Right atrium auricular region (tissue), 2 donors: Measurements from ENCODE around the gene DUSP1. TPM values are rescaled to one million over a fixed set of nuclear protein-coding genes. Genes with fewer than 3 reads are reported as not detected.

Experiments
- DNase-seq: peaks from one replicate; pipeline ENCODE4 v3.0.0-alpha.2; 2019; ENCODE audit warnings: low spot score
- H3K27ac ChIP-seq, 2 donors: fragments of 200-600 bp; sonication (generic); 1 replicate in 1 of 2; 2 replicates in 1 of 2; pipeline ENCODE4 v1.5.1; 2016 to 2019
- H3K27me3 ChIP-seq, 2 donors: fragments of 200-600 bp; sonication (generic); one replicate each; pipeline versions ENCODE4 v1.5.1 to v1.6.0; 2017 to 2019
- H3K36me3 ChIP-seq: fragments of 200-600 bp; sonication (generic); one replicate; pipeline ENCODE4 v1.5.1; 2016
- H3K4me1 ChIP-seq, 2 donors: fragments of 200-600 bp; sonication (generic); one replicate each; pipeline versions ENCODE4 v1.5.1 to v1.6.0; 2017 to 2019
- H3K4me3 ChIP-seq, 2 donors: fragments of 200-600 bp; sonication (generic); 1 replicate in 1 of 2; 2 replicates in 1 of 2; pipeline ENCODE4 v1.5.1; 2017 to 2019; ENCODE audit warnings: mild to moderate bottlenecking in 1 of 2, moderate library complexity in 1 of 2
- H3K9me3 ChIP-seq, 2 donors: fragments of 200-600 bp; sonication (generic); one replicate each; pipeline ENCODE4 v1.5.1; 2019
- total RNA-seq, 2 donors: library from RNA; depleted of rRNA; stranded (reverse); fragments of >200 nt; gene quantifications; one replicate each; pipeline ENCODE4 v1.1.0, GENCODE V29; 2016
- TF ChIP-seq, protein P1 (sequence below), 2 donors: fragments of 200-600 bp; sonication (generic); IDR thresholded peaks; one replicate each; pipeline ENCODE4 v1.5.1; 2019; ENCODE audit warnings: antibody characterized with exemption in 2 of 2

Gene DUSP1
- total RNA-seq, 2 donors from 2014 or later = 804 to 819 TPM

DNA sequence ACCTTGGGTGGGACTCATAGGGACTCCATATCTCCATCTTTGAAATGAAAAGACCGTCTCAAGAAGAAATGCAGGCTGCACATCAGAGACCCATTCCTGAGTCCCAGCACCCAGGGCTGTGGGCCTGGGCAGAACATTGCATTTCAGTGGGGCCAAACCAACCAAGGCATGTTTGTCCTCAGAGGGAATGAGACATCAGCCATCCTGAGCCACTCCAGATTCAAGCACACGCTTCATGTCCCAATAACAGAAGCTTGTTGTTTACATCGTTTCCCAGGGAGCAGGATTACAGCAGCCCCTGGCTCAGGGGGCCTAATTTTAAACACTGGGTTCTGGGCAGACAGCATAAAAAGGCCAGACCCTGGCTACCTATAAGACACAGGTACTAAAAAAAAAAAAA is 24.3 kb downstream of the DUSP1 start:
- Histone ChIP-seq H3K27me3 (no peaks in the 10 kb centered on the region), H3K4me3 (no peak overlapping the region), H3K9me3 (peaks cover 0 to 6% of the 10 kb centered on the region in 2 donors), H3K27ac (peak overlapping the region; percentile 87 to 89), H3K4me1 (peaks cover 0 to 71% of the 10 kb centered on the region in 2 donors), H3K36me3 (no peaks in the 10 kb centered on the region)
- TF ChIP-seq, protein P1, sequence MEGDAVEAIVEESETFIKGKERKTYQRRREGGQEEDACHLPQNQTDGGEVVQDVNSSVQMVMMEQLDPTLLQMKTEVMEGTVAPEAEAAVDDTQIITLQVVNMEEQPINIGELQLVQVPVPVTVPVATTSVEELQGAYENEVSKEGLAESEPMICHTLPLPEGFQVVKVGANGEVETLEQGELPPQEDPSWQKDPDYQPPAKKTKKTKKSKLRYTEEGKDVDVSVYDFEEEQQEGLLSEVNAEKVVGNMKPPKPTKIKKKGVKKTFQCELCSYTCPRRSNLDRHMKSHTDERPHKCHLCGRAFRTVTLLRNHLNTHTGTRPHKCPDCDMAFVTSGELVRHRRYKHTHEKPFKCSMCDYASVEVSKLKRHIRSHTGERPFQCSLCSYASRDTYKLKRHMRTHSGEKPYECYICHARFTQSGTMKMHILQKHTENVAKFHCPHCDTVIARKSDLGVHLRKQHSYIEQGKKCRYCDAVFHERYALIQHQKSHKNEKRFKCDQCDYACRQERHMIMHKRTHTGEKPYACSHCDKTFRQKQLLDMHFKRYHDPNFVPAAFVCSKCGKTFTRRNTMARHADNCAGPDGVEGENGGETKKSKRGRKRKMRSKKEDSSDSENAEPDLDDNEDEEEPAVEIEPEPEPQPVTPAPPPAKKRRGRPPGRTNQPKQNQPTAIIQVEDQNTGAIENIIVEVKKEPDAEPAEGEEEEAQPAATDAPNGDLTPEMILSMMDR (IDR thresholded peaks at IDR 0.05) = no peak
- no peak for DNase-seq

GRCh38 chr5:172745838-172746237 is 25.2 kb downstream of the DUSP1 start:
- no peaks in the 10 kb centered on the region for H3K27me3 ChIP-seq
- no peak for DNase-seq
- H3K4me1 ChIP-seq = peaks cover 0 to 74% of the 10 kb centered on the region in 2 donors
- peak overlapping the region; percentile 87 to 89 for H3K27ac ChIP-seq
- peaks cover 0 to 6% of the 10 kb centered on the region in 2 donors for H3K9me3 ChIP-seq
- H3K36me3 ChIP-seq = no peaks in the 10 kb centered on the region
- H3K4me3 ChIP-seq = no peak overlapping the region
- TF ChIP-seq, protein P1 (IDR thresholded peaks at IDR 0.05) = no peak

DNA sequence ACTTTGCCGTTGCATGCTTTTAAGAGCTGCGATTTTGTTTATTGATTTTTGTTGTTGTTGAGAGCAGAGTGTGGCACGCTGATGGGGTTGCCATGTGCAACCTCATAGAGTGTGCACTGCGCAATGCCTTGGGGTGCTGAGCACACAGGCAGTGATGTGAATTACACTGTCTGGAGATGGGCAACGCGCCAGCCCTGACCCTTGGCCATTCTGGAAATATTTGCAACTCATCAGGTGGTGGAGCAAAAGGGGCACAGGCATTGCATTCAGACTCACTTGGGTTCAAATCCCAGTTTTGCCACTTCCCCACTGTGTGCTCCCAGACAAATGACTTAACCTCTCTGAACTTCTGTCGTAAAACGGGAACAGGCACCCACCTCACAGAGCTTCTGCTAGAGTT is 25.6 kb downstream of the DUSP1 start:
- Histone ChIP-seq H3K9me3 (peaks cover 0 to 6% of the 10 kb centered on the region in 2 donors), H3K27me3 (no peaks in the 10 kb centered on the region), H3K4me3 (no peak overlapping the region), H3K27ac (peak overlapping the region in 1 of 2 donors; percentile 89), H3K36me3 (no peaks in the 10 kb centered on the region), H3K4me1 (peaks cover 0 to 74% of the 10 kb centered on the region in 2 donors)
- TF ChIP-seq, protein P1 (IDR thresholded peaks at IDR 0.05) = no peak
- DNase-seq = no peak

DNA sequence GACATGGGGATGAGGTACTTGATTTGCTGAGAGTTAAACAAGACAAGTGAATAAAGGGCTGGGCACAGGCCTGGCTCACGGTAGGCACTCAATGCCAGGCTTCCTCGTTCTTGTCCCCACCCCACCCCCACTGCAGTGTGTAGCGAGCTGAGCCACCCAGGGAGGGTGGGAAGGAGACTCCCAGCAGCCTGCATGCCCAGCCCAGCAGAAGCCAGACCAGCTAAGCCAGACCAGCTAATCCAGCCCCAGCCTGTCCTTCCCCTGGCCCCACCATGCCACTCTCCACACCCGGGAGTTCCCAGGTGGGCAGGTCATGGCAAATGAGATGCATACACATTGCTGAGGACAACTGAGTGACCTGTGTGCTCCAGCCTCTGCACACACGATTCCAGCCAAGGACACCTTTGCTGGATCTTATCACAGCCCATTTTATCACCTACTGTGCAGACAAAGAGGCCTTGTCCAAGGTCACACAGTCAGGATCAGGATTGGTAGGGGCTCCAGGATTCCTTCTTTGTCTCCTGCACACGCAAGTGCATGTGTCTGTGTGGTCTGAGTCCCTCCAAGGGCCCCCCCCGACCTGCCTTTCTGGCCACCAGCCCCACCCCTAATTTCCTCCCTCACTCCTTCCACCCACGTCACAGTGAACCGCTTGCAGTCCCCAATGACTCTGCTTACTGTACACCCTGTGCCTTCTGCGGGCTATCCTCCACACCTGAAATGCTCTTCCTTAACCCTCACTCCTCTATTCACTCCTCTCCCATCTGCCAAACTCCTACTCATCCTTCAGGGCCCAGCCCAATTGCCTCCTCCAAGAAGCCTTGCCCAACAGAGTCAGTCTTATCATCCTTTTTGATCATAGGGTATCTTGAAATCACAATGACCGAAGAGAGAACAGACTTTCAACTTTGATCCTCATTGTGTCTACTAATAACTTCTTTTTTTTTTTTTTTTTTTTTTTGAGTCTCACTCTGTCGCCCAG is 26.6 kb downstream of the DUSP1 start:
- H3K36me3 ChIP-seq = no peaks in the 10 kb centered on the region
- TF ChIP-seq, protein P1 (IDR thresholded peaks at IDR 0.05) = no peak
- no peak overlapping the region for H3K4me3 ChIP-seq
- peak overlapping the region; percentile 49 to 64 for H3K27ac ChIP-seq
- peaks cover 0 to 6% of the 10 kb centered on the region in 2 donors for H3K9me3 ChIP-seq
- no peak for DNase-seq
- H3K4me1 ChIP-seq = peaks cover 0 to 67% of the 10 kb centered on the region in 2 donors
- no peaks in the 10 kb centered on the region for H3K27me3 ChIP-seq

GRCh38 chr5:172743112-172743959 is 27.7 kb downstream of the DUSP1 start:
- H3K27ac ChIP-seq = peak overlapping the region; percentile 64 to 92

More at GRCh38 chr5:172743112-172743959, 27.7 kb downstream of the DUSP1 start:
- TF ChIP-seq, protein P1 (IDR thresholded peaks at IDR 0.05) = no peak
- peaks cover 0 to 6% of the 10 kb centered on the region in 2 donors for H3K9me3 ChIP-seq
- DNase-seq = no peak
- H3K4me1 ChIP-seq = peaks cover 0 to 62% of the 10 kb centered on the region in 2 donors
- no peak overlapping the region for H3K4me3 ChIP-seq
- no peaks in the 10 kb centered on the region for H3K36me3 ChIP-seq
- no peaks in the 10 kb centered on the region for H3K27me3 ChIP-seq
